Measurements from ENCODE around the gene APBA1. TPM values are rescaled to one million over a fixed set of nuclear protein-coding genes. Genes with fewer than 3 reads are reported as not detected.
A peak's percentile ranks its signal among the peaks of the same experiment; 100 is the strongest.
"Not testable (repeated sequence)": the region's sequence is repeated elsewhere in the genome, so short reads cannot be mapped to it uniquely, and the experiment has no call there.

APBA1 gene
- polyA plus RNA-seq, 10 donors, result 6.0 to 12.0 (median 7.6) TPM

- no peak for DNase-seq
Observed at GRCh38 chr9:69606089-69606488, 66.1 kb downstream of the APBA1 start.

DNA sequence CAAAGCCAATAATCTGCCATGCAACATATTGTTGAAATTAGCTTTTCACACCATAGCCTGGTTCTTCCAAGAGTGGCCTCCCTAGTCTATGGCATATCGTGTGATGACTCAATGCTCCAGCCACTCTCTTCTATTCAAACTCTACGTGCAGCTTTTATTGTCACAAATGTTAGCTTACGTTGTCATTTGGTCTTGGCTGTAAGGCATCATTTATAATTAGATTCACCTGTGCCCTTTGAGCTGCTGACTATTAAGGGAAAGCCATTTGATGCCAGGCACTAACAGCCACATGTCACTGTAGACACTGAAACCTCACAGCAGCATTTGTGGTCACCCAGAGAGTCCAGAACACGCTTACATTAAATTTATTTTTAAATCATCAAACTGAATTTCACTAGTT is 66.8 kb downstream of the APBA1 start:
- DNase-seq, result no peak

GRCh38 chr9:69604568-69605219 is 67.5 kb downstream of the APBA1 start:
- no peak for DNase-seq

DNA sequence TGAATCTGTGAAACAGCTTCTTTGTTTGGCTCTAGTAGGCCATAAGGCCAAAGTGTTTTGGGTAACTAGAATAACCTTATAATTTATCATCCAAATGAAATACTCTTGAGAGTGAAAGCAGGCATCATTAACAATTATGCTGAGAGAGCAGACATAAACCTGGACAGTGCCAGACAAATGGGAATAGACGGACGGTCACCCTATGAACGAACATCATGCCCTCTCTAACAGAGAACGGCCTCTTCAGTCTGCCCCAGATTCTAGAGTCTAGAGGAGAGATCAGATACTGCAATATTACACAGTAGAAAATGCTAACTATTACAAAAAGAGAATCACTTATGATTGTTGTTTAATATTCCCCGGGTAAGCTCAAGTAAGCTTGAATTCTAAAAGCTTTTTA is 68.5 kb downstream of the APBA1 start:
- DNase-seq, result no peak

DNA sequence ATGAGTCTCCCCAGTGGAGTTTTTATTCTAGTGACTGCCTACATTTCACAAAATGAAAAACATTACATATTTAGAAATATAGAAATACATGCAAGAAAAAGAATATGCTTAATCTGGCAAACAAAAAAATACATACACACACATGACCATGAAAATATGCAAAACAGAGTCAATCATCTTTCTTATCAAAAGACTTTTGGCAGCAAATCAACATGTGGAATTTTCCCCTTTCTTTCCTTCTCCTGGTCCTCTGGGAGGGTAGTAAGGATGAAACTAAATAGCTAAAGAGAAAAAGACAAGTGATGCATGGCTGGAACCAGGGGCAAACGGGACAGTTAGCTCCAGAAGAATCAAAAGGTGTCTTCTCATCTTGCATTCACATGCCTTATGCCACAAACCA is 69.4 kb downstream of the APBA1 start:
- DNase-seq, result no peak

GRCh38 chr9:69601698-69602097 is 70.5 kb downstream of the APBA1 start:
- DNase-seq, result no peak

GRCh38 chr9:69600314-69601047 is 71.7 kb downstream of the APBA1 start:
- DNase-seq, result no peak

DNA sequence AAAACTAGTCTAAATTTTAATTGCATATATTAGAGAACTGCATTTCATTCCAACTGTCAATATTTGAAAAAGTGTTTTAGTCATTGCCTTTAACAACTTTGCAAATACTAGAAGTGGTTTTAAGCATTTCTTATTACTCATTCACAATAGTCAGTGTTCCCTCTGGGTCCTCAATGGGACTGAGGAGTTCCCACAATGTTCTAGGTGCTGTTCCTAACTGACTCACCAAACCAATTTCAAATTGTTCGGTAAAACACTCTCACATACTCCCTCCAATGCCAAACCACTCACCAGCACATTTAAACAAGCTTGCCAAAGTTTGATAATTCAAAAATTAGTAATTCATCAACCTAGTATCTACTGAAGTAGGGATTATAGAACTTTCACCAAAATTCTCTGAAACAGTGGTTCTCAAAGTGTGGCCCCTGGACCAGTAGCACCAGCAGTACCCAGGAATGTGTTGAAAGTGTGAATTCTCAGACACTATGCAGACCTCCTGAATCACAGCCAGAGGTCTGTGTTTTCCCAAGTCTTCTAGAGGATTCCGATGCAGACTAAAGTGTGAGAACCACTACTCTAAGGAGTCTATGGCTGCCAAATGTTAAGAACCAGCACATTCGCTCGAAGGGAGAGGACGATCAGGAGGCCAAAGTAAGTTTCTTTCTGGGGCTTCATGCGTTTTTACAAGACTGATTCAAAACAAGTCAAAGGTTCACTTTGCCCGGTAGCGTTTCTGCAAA is 72.8 kb downstream of the APBA1 start:
- no peak for DNase-seq

DNA sequence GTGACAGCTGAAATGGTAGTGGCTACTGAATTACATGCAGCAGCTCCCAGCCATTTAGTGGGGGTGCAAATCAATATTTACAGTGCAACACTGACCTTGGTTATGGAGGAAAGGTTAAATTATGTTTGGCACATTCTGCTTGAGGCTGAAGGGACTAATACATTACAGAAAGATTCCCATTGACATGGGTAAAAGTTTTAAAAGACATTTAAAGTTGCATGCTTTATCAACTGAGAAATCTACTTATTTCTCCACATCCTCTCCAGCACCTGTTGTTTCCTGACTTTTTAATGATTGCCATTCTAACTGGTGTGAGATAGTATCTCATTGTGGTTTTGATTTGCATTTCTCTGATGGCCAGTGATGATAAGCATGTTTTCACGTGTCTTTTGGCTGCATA is 75.3 kb downstream of the APBA1 start:
- not testable (repeated sequence) for DNase-seq

DNA sequence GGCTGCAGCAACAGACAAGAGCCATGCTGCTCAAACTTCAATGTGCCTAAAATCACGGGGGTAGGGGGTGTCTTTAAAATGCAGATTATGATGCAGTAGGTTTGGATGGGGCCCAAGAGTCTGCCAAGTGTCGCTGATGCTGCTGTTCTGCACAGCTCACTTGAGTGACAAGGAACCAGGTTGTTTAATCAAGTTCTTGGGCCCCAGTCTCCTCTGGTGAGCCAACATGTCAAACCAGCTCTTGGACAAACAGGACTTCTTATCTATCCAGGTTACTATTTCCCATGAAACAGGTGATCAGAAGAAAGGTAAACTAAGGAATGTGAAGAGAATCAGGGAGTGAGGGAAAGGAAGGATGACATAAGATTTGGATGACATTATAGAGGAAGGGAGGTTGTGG is 78.0 kb downstream of the APBA1 start:
- DNase-seq, result no peak

DNA sequence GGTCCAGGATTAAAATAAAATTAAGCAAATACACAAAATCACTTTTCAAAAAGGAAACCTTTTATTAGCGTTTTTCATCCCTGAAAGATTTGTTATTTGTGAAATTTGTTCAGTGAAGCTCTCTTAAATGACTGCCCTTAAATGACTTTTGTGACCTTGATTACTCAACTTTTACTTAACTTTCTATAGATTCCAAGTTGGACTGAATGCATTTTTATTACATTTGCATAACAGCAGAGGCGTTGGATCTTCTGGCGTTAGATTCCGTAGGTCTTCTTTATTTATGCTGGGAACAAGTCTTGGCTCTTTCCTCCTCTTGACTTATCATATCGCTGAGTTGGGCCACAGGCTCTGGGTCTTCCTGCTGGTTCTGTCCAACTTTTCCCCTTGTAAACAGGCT is 78.4 kb downstream of the APBA1 start:
- no peak for DNase-seq

GRCh38 chr9:69593301-69593700 is 78.9 kb downstream of the APBA1 start:
- peak in 2 of 3 donors; percentile 59 to 82 for DNase-seq

- no peak for DNase-seq
Observed at GRCh38 chr9:69590266-69590665, 81.9 kb downstream of the APBA1 start.

DNA sequence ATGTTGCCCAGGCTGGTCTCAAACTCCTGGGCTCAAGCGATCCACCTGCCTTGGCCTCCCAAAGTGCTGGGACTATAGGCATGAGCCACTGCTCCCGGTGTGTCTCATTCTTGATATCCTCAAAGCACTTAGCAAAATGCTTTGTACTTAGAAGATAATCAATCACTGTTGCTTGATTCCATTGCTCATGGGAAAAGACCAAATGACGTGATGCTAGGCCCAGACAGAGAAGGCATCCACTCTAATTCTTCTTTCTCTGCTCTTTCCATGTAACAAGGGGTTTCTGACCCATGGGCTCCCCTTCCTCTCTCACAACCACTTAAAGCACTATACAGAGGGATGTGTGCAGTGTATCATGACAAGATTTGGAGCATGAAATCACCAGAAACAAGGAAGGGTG is 83.0 kb downstream of the APBA1 start:
- no peak for DNase-seq

DNA sequence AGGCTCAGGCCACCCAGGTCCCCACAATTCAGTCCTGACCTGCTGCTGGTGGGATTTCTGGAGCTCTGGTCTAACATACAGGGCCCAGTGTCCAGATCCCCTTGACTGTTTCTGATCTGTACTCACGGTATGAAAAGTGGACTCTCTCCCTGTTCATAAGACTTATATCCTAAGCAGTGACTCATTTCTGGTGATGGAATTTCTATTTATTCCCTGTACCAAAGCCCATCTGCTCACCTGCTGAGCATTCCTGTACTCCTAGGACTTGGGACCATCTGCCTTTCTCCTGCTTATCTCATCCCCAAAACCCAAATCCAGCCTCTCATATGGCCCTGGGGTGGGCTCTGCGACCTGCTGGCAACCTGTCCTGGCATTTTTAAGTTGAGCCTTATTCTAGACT is 86.6 kb downstream of the APBA1 start:
- no peak for DNase-seq

DNA sequence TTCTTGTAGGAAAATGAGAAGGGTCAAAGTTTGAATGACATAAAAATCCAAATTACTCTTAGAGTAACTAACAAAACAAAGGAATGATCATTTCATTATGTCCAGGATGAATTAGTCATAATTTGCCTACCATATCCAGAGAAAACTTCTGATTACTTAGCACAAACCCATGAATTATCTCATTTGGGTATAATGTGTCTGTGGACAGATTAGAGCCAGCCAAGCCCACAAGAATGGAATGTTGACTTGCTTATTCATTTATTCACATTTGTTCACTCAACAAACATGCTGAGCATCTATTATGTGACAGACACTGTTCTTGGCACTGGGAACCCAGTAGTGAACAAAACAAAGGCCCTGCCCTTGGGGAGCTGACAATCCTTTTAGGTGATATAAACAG is 87.4 kb downstream of the APBA1 start:
- no peak for DNase-seq

DNA sequence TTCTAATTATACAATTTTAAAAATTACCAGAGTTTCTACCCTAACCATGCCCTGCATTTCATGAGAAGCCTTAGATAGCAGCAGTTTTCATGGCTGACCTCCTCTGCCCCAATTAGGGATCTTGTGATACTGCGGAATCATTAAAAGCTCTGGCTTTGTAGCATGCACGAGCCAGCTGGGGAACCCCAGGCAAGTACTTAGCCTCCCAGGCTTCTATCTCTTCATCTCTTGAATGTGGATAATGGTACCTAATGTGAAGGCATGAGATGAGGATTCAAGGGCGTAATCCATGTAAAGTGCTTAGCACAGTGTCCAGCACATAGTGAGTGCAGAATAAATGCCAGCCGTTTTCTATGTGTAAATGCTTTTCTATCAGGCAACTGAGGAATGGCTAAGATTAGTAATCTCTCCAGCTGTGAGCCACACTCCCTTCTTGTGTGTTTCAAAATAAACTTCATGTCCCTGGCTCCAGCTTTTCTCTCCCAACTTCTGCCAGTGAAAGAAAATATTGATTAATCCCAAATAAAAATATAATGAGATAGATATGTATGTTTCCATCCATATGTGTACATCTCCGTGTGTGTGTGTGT is 88.4 kb downstream of the APBA1 start:
- DNase-seq, result no peak

GRCh38 chr9:69582544-69583297 is 89.5 kb downstream of the APBA1 start:
- no peak for DNase-seq

DNA sequence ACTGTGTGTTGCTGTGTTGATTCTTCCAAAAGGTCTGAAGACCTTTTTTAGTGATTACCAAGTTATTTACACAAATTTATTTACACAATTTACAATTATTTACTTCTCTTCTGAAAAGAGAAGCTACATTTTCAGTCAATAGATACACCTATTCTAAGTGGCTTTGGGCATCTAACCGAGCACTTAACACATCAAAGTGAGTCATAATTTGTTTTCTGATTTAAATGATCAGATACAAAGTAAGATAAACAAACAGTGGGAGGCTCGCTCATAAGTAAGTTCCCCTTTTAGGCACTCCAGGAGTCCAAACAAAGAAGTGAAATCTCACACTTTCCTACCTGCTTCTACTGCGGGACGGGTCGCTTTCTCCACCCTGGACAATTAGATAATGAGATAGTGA is 90.2 kb downstream of the APBA1 start:
- no peak for DNase-seq

- no peak for DNase-seq
Observed at GRCh38 chr9:69580582-69581214, 91.5 kb downstream of the APBA1 start.

Data from muscle of back (tissue), 11 donors.